Measurements from ENCODE around the gene TENM3.

The TENM3 gene

GRCh38 chr4:182828360-182829025, 585.3 kb downstream of the TENM3 start:
- Mint-ChIP-seq H3K4me1 (peaks cover 26% of the 10 kb centered on the region), H3K27ac (peak overlapping the region in 2 of 3 experiments; percentile 5 to 72), H3K27me3 (ENCODE audit: low read depth) (peaks cover 55% of the 10 kb centered on the region), H3K36me3 (ENCODE audit: low read depth) (no peaks in the 10 kb centered on the region), H3K4me3 (peak overlapping the region in 1 of 3 experiments; percentile 6), H3K9me3 (peaks cover 4% of the 10 kb centered on the region)
- TF ChIP-seq, protein P1, sequence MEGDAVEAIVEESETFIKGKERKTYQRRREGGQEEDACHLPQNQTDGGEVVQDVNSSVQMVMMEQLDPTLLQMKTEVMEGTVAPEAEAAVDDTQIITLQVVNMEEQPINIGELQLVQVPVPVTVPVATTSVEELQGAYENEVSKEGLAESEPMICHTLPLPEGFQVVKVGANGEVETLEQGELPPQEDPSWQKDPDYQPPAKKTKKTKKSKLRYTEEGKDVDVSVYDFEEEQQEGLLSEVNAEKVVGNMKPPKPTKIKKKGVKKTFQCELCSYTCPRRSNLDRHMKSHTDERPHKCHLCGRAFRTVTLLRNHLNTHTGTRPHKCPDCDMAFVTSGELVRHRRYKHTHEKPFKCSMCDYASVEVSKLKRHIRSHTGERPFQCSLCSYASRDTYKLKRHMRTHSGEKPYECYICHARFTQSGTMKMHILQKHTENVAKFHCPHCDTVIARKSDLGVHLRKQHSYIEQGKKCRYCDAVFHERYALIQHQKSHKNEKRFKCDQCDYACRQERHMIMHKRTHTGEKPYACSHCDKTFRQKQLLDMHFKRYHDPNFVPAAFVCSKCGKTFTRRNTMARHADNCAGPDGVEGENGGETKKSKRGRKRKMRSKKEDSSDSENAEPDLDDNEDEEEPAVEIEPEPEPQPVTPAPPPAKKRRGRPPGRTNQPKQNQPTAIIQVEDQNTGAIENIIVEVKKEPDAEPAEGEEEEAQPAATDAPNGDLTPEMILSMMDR (IDR thresholded peaks at IDR 0.05; ENCODE audit: unreplicated experiment in 3 of 3), result no peak

GRCh38 chr4:182829196-182829595, 586.0 kb downstream of the TENM3 start:
- H3K4me1 Mint-ChIP-seq, result peaks cover 26% of the 10 kb centered on the region
- TF ChIP-seq, protein P1 (IDR thresholded peaks at IDR 0.05; ENCODE audit: unreplicated experiment in 3 of 3), result no peak
- H3K36me3 Mint-ChIP-seq (ENCODE audit: low read depth), result no peaks in the 10 kb centered on the region
- peaks cover 55% of the 10 kb centered on the region for H3K27me3 Mint-ChIP-seq (ENCODE audit: low read depth)
- no peak overlapping the region for H3K27ac Mint-ChIP-seq
- H3K9me3 Mint-ChIP-seq, result peaks cover 4% of the 10 kb centered on the region
- H3K4me3 Mint-ChIP-seq, result no peak overlapping the region

DNA sequence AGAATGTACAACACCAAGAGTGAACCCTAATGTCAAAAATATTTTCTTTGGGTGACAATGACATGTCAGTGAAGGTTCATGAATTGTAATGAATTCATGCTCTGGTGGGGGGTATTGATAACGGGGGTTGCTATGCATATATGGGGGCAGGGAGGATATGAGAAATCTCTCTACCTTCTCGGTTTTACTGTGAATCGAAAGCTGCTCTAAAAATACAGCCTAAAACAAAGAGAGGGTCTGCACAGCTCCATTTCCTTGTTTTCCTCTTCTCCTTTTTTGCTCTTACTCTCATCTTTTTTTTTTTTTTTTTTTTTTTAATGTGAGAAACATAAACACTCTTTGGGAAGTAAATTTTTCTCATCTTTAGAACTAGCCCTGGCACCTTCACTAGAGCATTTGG, 588.2 kb downstream of the TENM3 start:
- TF ChIP-seq, protein P1 (IDR thresholded peaks at IDR 0.05; ENCODE audit: unreplicated experiment in 3 of 3), result no peak
- Mint-ChIP-seq H3K4me3 (no peak overlapping the region), H3K36me3 (ENCODE audit: low read depth) (no peaks in the 10 kb centered on the region), H3K27ac (no peak overlapping the region), H3K9me3 (peaks cover 4% of the 10 kb centered on the region), H3K4me1 (peaks cover 18% of the 10 kb centered on the region), H3K27me3 (ENCODE audit: low read depth) (peaks cover 65% of the 10 kb centered on the region)

- H3K4me3 Mint-ChIP-seq, result no peak overlapping the region
- peaks cover 10% of the 10 kb centered on the region for H3K4me1 Mint-ChIP-seq
- H3K27me3 Mint-ChIP-seq (ENCODE audit: low read depth), result peaks cover 65% of the 10 kb centered on the region
These were observed 589.3 kb downstream of the TENM3 start for GRCh38 chr4:182832352-182833120.

DNA sequence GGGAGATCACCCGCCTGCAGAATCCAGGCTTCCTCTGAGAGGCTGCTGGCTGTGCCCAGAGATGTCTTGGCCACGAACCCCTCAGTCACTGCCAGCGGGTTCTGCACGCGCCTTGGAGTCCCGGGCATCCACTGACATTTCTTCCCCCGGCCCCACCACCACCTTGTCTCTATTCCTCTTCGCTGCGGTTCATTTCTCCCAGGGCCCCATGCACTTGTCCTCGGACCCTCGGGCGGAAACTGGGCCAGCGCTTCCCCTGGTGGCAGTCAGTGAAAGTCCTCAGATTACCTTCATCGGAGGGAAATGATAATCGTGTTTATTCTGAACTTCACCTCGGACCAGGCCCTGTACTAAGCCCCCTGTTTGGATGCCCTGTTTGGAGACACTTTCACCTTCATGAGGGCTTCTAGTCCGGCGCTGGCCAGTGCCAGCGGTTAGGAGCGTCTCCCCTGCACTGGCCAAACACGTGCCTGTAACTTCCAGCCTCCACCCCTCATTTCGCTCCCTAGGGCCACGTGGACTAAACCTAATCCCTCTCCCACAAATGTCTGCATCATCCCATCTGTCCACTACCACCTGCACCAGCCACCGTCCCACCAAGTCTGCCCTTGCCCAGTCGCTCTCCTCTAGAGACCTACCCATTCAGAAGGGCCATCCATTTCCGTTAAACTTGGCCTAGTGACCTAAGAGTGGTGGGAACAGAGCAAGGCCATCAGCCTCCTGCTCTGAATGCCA, 592.0 kb downstream of the TENM3 start:
- Mint-ChIP-seq H3K36me3 (ENCODE audit: low read depth) (no peaks in the 10 kb centered on the region), H3K4me3 (no peak overlapping the region), H3K9me3 (peaks cover 4% of the 10 kb centered on the region), H3K4me1 (no peaks in the 10 kb centered on the region), H3K27me3 (ENCODE audit: low read depth) (peaks cover 47% of the 10 kb centered on the region), H3K27ac (no peak overlapping the region)
- TF ChIP-seq, protein P1 (IDR thresholded peaks at IDR 0.05; ENCODE audit: unreplicated experiment in 3 of 3), result no peak

More at GRCh38 chr4:182832352-182833120, 589.3 kb downstream of the TENM3 start:
- Mint-ChIP-seq H3K27ac (peak overlapping the region in 1 of 3 experiments; percentile 83), H3K36me3 (ENCODE audit: low read depth) (no peaks in the 10 kb centered on the region), H3K9me3 (peaks cover 4% of the 10 kb centered on the region)
- TF ChIP-seq, protein P1 (IDR thresholded peaks at IDR 0.05; ENCODE audit: unreplicated experiment in 3 of 3), result no peak

Measured in nephron (organoid).